ENCODE results near the gene DNMT3L.
"Not testable (repeated sequence)": the region's sequence is repeated elsewhere in the genome, so short reads cannot be mapped to it uniquely, and the experiment has no call there.

Gene DNMT3L

GRCh38 chr21:44241281-44241680 lies 20.4 kb downstream of the DNMT3L start:
- not testable (repeated sequence) for DNase-seq

GRCh38 chr21:44240842-44241241 lies 20.9 kb downstream of the DNMT3L start, which contains the start of gene ICOSLG:
TSS of gene ICOSLG (minus strand) at chr21:44240943. CDS start at chr21:44240817, 126 bp downstream.
- DNase-seq, result not testable (repeated sequence)

GRCh38 chr21:44240353-44240752 lies 21.3 kb downstream of the DNMT3L start:
- not testable (repeated sequence) for DNase-seq

- DNase-seq, result not testable (repeated sequence)
Observed at GRCh38 chr21:44229561-44229960, 32.1 kb downstream of the DNMT3L start.

- DNase-seq, result not testable (repeated sequence)
Observed at GRCh38 chr21:44228109-44228508, 33.6 kb downstream of the DNMT3L start.

GRCh38 chr21:44227614-44228013 lies 34.1 kb downstream of the DNMT3L start:
- DNase-seq, result not testable (repeated sequence)

GRCh38 chr21:44225605-44226004 lies 36.1 kb downstream of the DNMT3L start:
- DNase-seq, result not testable (repeated sequence)

- not testable (repeated sequence) for DNase-seq
Observed at GRCh38 chr21:44223334-44223733, 38.4 kb downstream of the DNMT3L start.

- DNase-seq, result not testable (repeated sequence)
Observed at GRCh38 chr21:44220674-44221073, 41.0 kb downstream of the DNMT3L start.

- DNase-seq, result not testable (repeated sequence)
Observed at GRCh38 chr21:44218461-44218860, 43.2 kb downstream of the DNMT3L start.

GRCh38 chr21:44211978-44212377 lies 49.7 kb downstream of the DNMT3L start:
- not testable (repeated sequence) for DNase-seq

- DNase-seq, result not testable (repeated sequence)
Observed at GRCh38 chr21:44211574-44211973, 50.1 kb downstream of the DNMT3L start.

- peak; percentile 10 for DNase-seq
Observed at GRCh38 chr21:44207860-44208646, 53.6 kb downstream of the DNMT3L start.

GRCh38 chr21:44206698-44207676 lies 54.7 kb downstream of the DNMT3L start:
- DNase-seq, result not testable (repeated sequence)

GRCh38 chr21:44206187-44206586 lies 55.5 kb downstream of the DNMT3L start:
- DNase-seq, result not testable (repeated sequence)

- not testable (repeated sequence) for DNase-seq
Observed at GRCh38 chr21:44202590-44203299, 59.0 kb downstream of the DNMT3L start.

- not testable (repeated sequence) for DNase-seq
Observed at GRCh38 chr21:44199997-44200396, 61.7 kb downstream of the DNMT3L start.

- no peak for DNase-seq
Observed at GRCh38 chr21:44199448-44199847, 62.2 kb downstream of the DNMT3L start.

- not testable (repeated sequence) for DNase-seq
Observed at GRCh38 chr21:44197156-44197516, 64.6 kb downstream of the DNMT3L start.
